K562 (cell line): ENCODE data around the gene TSHZ1. TPM values are rescaled to one million over a fixed set of nuclear protein-coding genes. Genes with fewer than 3 reads are reported as not detected.

Experiments used
- GATA2 ChIP-seq: sonication (generic); formaldehyde crosslinking; IDR thresholded peaks from 2 replicates; pipeline ENCODE4 v1.4.0; 2020; ENCODE audit warnings: mild to moderate bottlenecking, missing genetic modification reagents
- JUND ChIP-seq, 2 experiments: IDR thresholded peaks; 2 replicates in 1 of 2; 3 replicates in 1 of 2; pipeline ENCODE4 v1.6.1; 2011; ENCODE audit warnings: borderline replicate concordance in 2 of 2, low read depth in 2 of 2, low read length in 2 of 2, improper control_type of control experiment in 1 of 2, missing biosample characterization in 1 of 2, missing genetic modification characterization in 1 of 2, missing genetic modification reagents in 1 of 2
- TCFL5 ChIP-seq: fragments of 250-450 bp; sonication (Bioruptor Pico); conservative IDR thresholded peaks from 2 replicates; pipeline ENCODE4 v1.6.1; 2021; ENCODE audit warnings: mild to moderate bottlenecking, moderate library complexity, matching md5 sums
- ZNF740 ChIP-seq, 3 experiments: fragments of 200-800 bp in 1 of 3; sonication (Bioruptor generic) in 1 of 3; sonication (generic) in 1 of 3; formaldehyde crosslinking in 1 of 3; IDR thresholded peaks; 2 replicates each; pipeline versions ENCODE4 v1.6.1 to v1.8.0; 2016 to 2022; ENCODE audit warnings: mild to moderate bottlenecking in 2 of 3, missing compliant biosample characterization in 2 of 3, missing genetic modification characterization in 2 of 3, missing genetic modification reagents in 1 of 3
- ZNF766 ChIP-seq: fragments of 200-800 bp; sonication (Bioruptor generic); conservative IDR thresholded peaks from 2 replicates; pipeline ENCODE4 v1.6.1; 2016; ENCODE audit warnings: missing genetic modification characterization, missing compliant biosample characterization
- polyA plus RNA-seq, 8 experiments: library from polyadenylated mRNA; depleted of rRNA in 4 of 8; stranded (reverse) in 5 of 8; unstranded in 3 of 8; fragments of >200 nt; fragmentation: Nextera tagmentation in 2 of 8; fragmentation: Illumina TruSeq in 1 of 8; extraction: Ambion mirVana in 2 of 8; extraction: Trizol in 1 of 8; gene quantifications; 2 replicates each; pipeline versions ENCODE4 v1.2.1 to v1.2.3, GENCODE V29; 2011 to 2014; ENCODE audit warnings: inconsistent platforms in 1 of 8, missing spikeins in 1 of 8
- total RNA-seq, 7 experiments: library from RNA; depleted of rRNA in 6 of 7; stranded (reverse); fragments of >200 nt in 6 of 7; fragmentation: Illumina TruSeq in 2 of 7; extraction: Trizol in 2 of 7; gene quantifications; 2 replicates each; pipeline versions ENCODE4 v1.2.1 to v1.2.3, GENCODE V29; 2011 to 2021; ENCODE audit warnings: low replicate concordance in 1 of 7
- TF ChIP-seq, protein P1 (sequence below): IDR thresholded peaks from 2 replicates; pipeline ENCODE4 v1.6.1; 2012; ENCODE audit warnings: low read depth, low read length, improper control_type of control experiment, borderline replicate concordance
- TF ChIP-seq, protein P2 (sequence below): fragments of 450-650 bp; IDR thresholded peaks from 2 replicates; pipeline ENCODE4 v1.6.1; 2017; ENCODE audit warnings: antibody characterized with exemption

The TSHZ1 gene
- total and polyA plus RNA-seq, 9 of the 15 experiments (the other 6 are each of a cell fraction or from before 2014, with no cell fraction given) = 1.1 to 7.2 (median 2.7) TPM

GRCh38 chr18:75248426-75249174, 38.0 kb downstream of the TSHZ1 start (continued):
- TF ChIP-seq ZNF740 (CRISPR knock-in tag; IDR thresholded peaks at IDR 0.05) (no peak), ZNF740 (tag; IDR thresholded peaks at IDR 0.05) (no peak), ZNF766 (CRISPR knock-in tag) (no peak), JUND (IDR thresholded peaks at IDR 0.05; ENCODE audit: borderline replicate concordance, low read depth, low read length) (no peak), JUND (tag; IDR thresholded peaks at IDR 0.05; ENCODE audit: borderline replicate concordance, low read depth, low read length) (no peak), TCFL5 (CRISPR knock-in tag) (no peak), GATA2 (CRISPR knock-in tag) (no peak)
- TF ChIP-seq, protein P1, sequence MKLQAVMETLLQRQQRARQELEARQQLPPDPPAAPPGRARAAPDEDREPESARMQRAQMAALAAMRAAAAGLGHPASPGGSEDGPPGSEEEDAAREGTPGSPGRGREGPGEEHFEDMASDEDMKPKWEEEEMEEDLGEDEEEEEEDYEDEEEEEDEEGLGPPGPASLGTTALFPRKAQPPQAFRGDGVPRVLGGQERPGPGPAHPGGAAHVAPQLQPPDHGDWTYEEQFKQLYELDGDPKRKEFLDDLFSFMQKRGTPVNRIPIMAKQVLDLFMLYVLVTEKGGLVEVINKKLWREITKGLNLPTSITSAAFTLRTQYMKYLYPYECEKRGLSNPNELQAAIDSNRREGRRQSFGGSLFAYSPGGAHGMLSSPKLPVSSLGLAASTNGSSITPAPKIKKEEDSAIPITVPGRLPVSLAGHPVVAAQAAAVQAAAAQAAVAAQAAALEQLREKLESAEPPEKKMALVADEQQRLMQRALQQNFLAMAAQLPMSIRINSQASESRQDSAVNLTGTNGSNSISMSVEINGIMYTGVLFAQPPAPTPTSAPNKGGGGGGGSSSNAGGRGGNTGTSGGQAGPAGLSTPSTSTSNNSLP = no peak
- TF ChIP-seq, protein P2, sequence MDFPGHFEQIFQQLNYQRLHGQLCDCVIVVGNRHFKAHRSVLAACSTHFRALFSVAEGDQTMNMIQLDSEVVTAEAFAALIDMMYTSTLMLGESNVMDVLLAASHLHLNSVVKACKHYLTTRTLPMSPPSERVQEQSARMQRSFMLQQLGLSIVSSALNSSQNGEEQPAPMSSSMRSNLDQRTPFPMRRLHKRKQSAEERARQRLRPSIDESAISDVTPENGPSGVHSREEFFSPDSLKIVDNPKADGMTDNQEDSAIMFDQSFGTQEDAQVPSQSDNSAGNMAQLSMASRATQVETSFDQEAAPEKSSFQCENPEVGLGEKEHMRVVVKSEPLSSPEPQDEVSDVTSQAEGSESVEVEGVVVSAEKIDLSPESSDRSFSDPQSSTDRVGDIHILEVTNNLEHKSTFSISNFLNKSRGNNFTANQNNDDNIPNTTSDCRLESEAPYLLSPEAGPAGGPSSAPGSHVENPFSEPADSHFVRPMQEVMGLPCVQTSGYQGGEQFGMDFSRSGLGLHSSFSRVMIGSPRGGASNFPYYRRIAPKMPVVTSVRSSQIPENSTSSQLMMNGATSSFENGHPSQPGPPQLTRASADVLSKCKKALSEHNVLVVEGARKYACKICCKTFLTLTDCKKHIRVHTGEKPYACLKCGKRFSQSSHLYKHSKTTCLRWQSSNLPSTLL = no peak
